Mesenchymal stem cell (in vitro differentiated cells and primary cell): Measurements from ENCODE around the gene PLD1.

Experiments
- DNase-seq: peaks from one replicate; pipeline ENCODE4 v3.0.0-alpha.2; 2013
- H2AFZ ChIP-seq: one replicate; pipeline ENCODE4 v1.6.1; 2013; ENCODE audit warnings: low read depth, mild to moderate bottlenecking, control low read depth, inconsistent platforms, low read length, moderate library complexity
- H2AK5ac ChIP-seq: 2 replicates; pipeline ENCODE4 v1.6.1; 2013; ENCODE audit warnings: low read length, moderate library complexity, mild to moderate bottlenecking, inconsistent platforms; ENCODE audit not compliant: severe bottlenecking
- H2BK120ac ChIP-seq: one replicate; pipeline ENCODE4 v1.6.1; 2013; ENCODE audit warnings: low read depth, mild to moderate bottlenecking, inconsistent platforms, low read length, moderate library complexity
- H2BK12ac ChIP-seq, 2 experiments: one replicate each; pipeline ENCODE4 v1.6.1; 2013; ENCODE audit warnings: inconsistent platforms in 2 of 2, low read length in 2 of 2, mild to moderate bottlenecking in 2 of 2, moderate library complexity in 2 of 2, control low read depth in 1 of 2
- H2BK15ac ChIP-seq: one replicate; pipeline ENCODE4 v1.6.1; 2013; ENCODE audit warnings: mild to moderate bottlenecking, low read depth, inconsistent platforms; ENCODE audit not compliant: poor library complexity, severe bottlenecking
- H2BK5ac ChIP-seq: 2 replicates; pipeline ENCODE4 v1.6.1; 2013; ENCODE audit warnings: low read depth, mild to moderate bottlenecking, low read length, control low read depth, inconsistent platforms; ENCODE audit not compliant: poor library complexity, severe bottlenecking
- H3K14ac ChIP-seq, 2 experiments: one replicate each; pipeline ENCODE4 v1.6.1; 2013; ENCODE audit warnings: inconsistent platforms in 2 of 2, low read length in 2 of 2, control low read depth in 1 of 2, mild to moderate bottlenecking in 1 of 2, moderate library complexity in 1 of 2
- H3K18ac ChIP-seq, 2 experiments: one replicate each; pipeline ENCODE4 v1.6.1; 2013; ENCODE audit warnings: inconsistent platforms in 2 of 2, low read length in 2 of 2, control low read depth in 1 of 2, low read depth in 1 of 2, mild to moderate bottlenecking in 1 of 2
- H3K23ac ChIP-seq, 2 experiments: one replicate each; pipeline ENCODE4 v1.6.1; 2013; ENCODE audit warnings: inconsistent platforms in 2 of 2, low read length in 2 of 2, mild to moderate bottlenecking in 2 of 2, moderate library complexity in 2 of 2, control low read depth in 1 of 2
- H3K27ac ChIP-seq: 2 replicates; pipeline ENCODE4 v1.5.1; 2013; ENCODE audit warnings: mild to moderate bottlenecking, moderate library complexity, low read length, control low read depth, inconsistent platforms; ENCODE audit not compliant: poor library complexity, severe bottlenecking
- H3K27me3 ChIP-seq, 2 experiments: 2 replicates each; pipeline versions ENCODE4 v1.6.1 to v1.7.0; 2013; ENCODE audit warnings: low read length in 2 of 2, mild to moderate bottlenecking in 2 of 2, moderate library complexity in 2 of 2, control low read depth in 1 of 2, inconsistent platforms in 1 of 2; ENCODE audit not compliant: control insufficient read depth in 1 of 2, insufficient read depth in 1 of 2
- H3K36me3 ChIP-seq, 2 experiments: 2 replicates each; pipeline versions ENCODE4 v1.6.1 to v1.7.0; 2013; ENCODE audit warnings: low read length in 2 of 2, control low read depth in 1 of 2, inconsistent platforms in 1 of 2, low read depth in 1 of 2, mild to moderate bottlenecking in 1 of 2; ENCODE audit not compliant: insufficient read depth in 2 of 2, control insufficient read depth in 1 of 2
- H3K4ac ChIP-seq, 2 experiments: one replicate each; pipeline ENCODE4 v1.6.1; 2013; ENCODE audit warnings: inconsistent platforms in 2 of 2, low read length in 2 of 2, mild to moderate bottlenecking in 2 of 2, moderate library complexity in 2 of 2, control low read depth in 1 of 2, low read depth in 1 of 2
- H3K4me1 ChIP-seq: 2 replicates; pipeline ENCODE4 v1.6.1; 2013; ENCODE audit warnings: low read depth, low read length, control low read depth; ENCODE audit not compliant: control insufficient read depth, insufficient read depth
- H3K4me2 ChIP-seq: 2 replicates; pipeline ENCODE4 v1.6.1; 2013; ENCODE audit warnings: low read length, mild to moderate bottlenecking, inconsistent platforms; ENCODE audit not compliant: poor library complexity, severe bottlenecking
- H3K4me3 ChIP-seq, 2 experiments: 2 replicates each; pipeline versions ENCODE4 v1.5.1 to v1.7.0; 2013; ENCODE audit warnings: low read length in 2 of 2, mild to moderate bottlenecking in 2 of 2, control low read depth in 1 of 2, low read depth in 1 of 2; ENCODE audit not compliant: insufficient read depth in 1 of 2
- H3K79me1 ChIP-seq: replicated peaks from 2 replicates; pipeline ENCODE4 v1.6.1; 2013; ENCODE audit warnings: mild to moderate bottlenecking, control low read depth, low read length, inconsistent platforms; ENCODE audit not compliant: poor library complexity, severe bottlenecking
- H3K9ac ChIP-seq: 2 replicates; pipeline ENCODE4 v1.7.0; 2013; ENCODE audit warnings: mild to moderate bottlenecking, low read length, moderate library complexity
- H3K9me3 ChIP-seq: 2 replicates; pipeline ENCODE4 v1.7.0; 2013; ENCODE audit warnings: mild to moderate bottlenecking, low read length; ENCODE audit not compliant: control insufficient read depth
- H4K8ac ChIP-seq: one replicate; pipeline ENCODE4 v1.6.1; 2013; ENCODE audit warnings: inconsistent platforms, mild to moderate bottlenecking, low read length, moderate library complexity
- H4K91ac ChIP-seq: one replicate; pipeline ENCODE4 v1.6.1; 2013; ENCODE audit warnings: mild to moderate bottlenecking, low read length, inconsistent platforms
- WGBS: methylation state at CpG from one replicate; pipeline ENCODE4 v1.1.7; 2013; ENCODE audit warnings: mixed read lengths; 5-methylcytosine and 5-hydroxymethylcytosine counted together

PLD1 gene

GRCh38 chr3:171643033-171643432 is 167.2 kb downstream of the PLD1 start:
- no peak overlapping the region for H2AK5ac ChIP-seq
- peaks cover 3 to 4% of the 10 kb centered on the region in 2 experiments for H3K36me3 ChIP-seq
- H3K27me3 ChIP-seq = no peaks in the 10 kb centered on the region
- H3K4me1 ChIP-seq = peaks cover 2% of the 10 kb centered on the region
- no CpG with 5 or more reads among the region's 2 CpGs for WGBS
- no peak overlapping the region for H3K4me2 ChIP-seq
- no peak overlapping the region for H3K4me3 ChIP-seq
- no peak overlapping the region for H2BK120ac ChIP-seq
- no peak overlapping the region for H3K23ac ChIP-seq
- H3K18ac ChIP-seq = no peak overlapping the region
- H3K79me1 ChIP-seq = no peaks in the 10 kb centered on the region
- no peak overlapping the region for H2BK15ac ChIP-seq
- no peak overlapping the region for H2AFZ ChIP-seq
- H3K27ac ChIP-seq = no peak overlapping the region
- H3K9me3 ChIP-seq = no peaks in the 10 kb centered on the region
- DNase-seq = no peak
- no peak overlapping the region for H4K8ac ChIP-seq
- H3K14ac ChIP-seq = no peak overlapping the region
- no peak overlapping the region for H4K91ac ChIP-seq
- H2BK12ac ChIP-seq = no peak overlapping the region
- no peak overlapping the region for H2BK5ac ChIP-seq
- no peak overlapping the region for H3K9ac ChIP-seq
- no peak overlapping the region for H3K4ac ChIP-seq

DNA sequence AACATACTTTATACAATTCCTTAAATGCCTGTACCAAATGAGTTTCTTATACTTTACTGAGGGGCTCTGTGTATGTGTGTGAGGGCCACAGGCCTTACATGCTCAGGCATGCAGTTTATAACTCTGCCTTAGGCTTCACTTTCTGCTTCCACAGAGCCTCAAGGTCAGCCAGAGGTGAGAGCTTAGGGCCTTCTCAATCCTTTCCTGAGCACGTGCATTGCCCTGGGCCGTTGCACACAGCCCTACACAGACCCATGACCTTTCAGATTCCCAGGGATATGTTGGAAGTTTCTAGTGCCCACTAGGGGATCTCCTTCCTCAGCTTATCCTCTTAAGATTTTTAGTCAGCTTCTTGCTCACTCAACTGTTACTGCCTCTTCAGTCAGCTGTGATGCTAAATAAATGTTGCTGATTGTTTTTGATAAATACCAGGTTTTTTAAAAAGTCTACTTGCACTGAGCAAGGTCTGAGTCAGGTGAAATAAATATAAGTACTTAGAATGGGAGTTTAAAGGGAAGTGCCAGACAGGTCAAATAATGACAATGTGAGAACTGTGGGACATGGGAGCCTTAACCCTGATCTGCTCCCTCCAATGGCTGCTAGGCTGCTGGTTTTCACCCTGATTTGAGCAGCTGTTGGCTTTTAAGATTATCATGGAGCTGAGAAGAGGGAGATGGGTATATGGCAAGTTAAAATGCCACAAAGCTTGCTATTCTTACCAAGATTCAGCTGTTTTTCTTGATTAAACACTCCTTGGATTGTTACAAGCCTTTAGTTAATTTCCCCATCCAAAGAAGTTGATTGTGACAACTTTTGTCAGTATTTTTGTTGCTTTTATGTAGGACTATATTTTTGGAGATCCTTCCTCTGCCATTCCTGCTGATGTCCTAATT is 169.5 kb downstream of the PLD1 start:
- Histone ChIP-seq H2BK120ac (no peak overlapping the region), H4K8ac (no peak overlapping the region), H3K79me1 (no peaks in the 10 kb centered on the region), H3K9me3 (no peaks in the 10 kb centered on the region), H3K9ac (peak overlapping the region; percentile 39), H3K4me2 (no peak overlapping the region), H3K27me3 (no peaks in the 10 kb centered on the region), H2BK12ac (peak overlapping the region in 1 of 2 experiments; percentile 24), H3K4ac (no peak overlapping the region), H3K36me3 (peaks cover 3 to 4% of the 10 kb centered on the region in 2 experiments), H2AFZ (no peak overlapping the region), H3K27ac (peak overlapping the region; percentile 87), H3K4me3 (no peak overlapping the region), H2BK15ac (no peak overlapping the region), H3K4me1 (peaks cover 2% of the 10 kb centered on the region), H2BK5ac (no peak overlapping the region), H2AK5ac (no peak overlapping the region), H3K14ac (no peak overlapping the region), H3K18ac (no peak overlapping the region), H4K91ac (no peak overlapping the region), H3K23ac (no peak overlapping the region)
- DNase-seq = peak; percentile 64
- WGBS = 7% methylated on average over 2 of the region's 2 CpGs

- no peak overlapping the region for H3K27ac ChIP-seq
- no peak overlapping the region for H2BK5ac ChIP-seq
- no peak overlapping the region for H3K14ac ChIP-seq
- no peak overlapping the region for H2BK120ac ChIP-seq
- H3K9me3 ChIP-seq = no peaks in the 10 kb centered on the region
- no peak overlapping the region for H2BK15ac ChIP-seq
- H3K36me3 ChIP-seq = peaks cover 0 to 3% of the 10 kb centered on the region in 2 experiments
- no peak overlapping the region for H4K91ac ChIP-seq
- H2AK5ac ChIP-seq = no peak overlapping the region
- H3K27me3 ChIP-seq = no peaks in the 10 kb centered on the region
- no peak overlapping the region for H3K4me3 ChIP-seq
- no peak overlapping the region for H3K23ac ChIP-seq
- no peak overlapping the region for H3K9ac ChIP-seq
- H2AFZ ChIP-seq = no peak overlapping the region
- H3K4me2 ChIP-seq = no peak overlapping the region
- peaks cover 2% of the 10 kb centered on the region for H3K4me1 ChIP-seq
- H3K18ac ChIP-seq = no peak overlapping the region
- DNase-seq = no peak
- H3K79me1 ChIP-seq = no peaks in the 10 kb centered on the region
- H3K4ac ChIP-seq = no peak overlapping the region
- H4K8ac ChIP-seq = no peak overlapping the region
- no CpG with 5 or more reads among the region's 1 CpG for WGBS
- no peak overlapping the region for H2BK12ac ChIP-seq
These were observed 173.6 kb downstream of the PLD1 start for GRCh38 chr3:171636666-171637065.

- no peak overlapping the region for H2BK120ac ChIP-seq
- no peak overlapping the region for H2BK5ac ChIP-seq
- no peak overlapping the region for H3K18ac ChIP-seq
- no peaks in the 10 kb centered on the region for H3K27me3 ChIP-seq
- no peak overlapping the region for H3K23ac ChIP-seq
- H3K4ac ChIP-seq = no peak overlapping the region
- H3K9me3 ChIP-seq = no peaks in the 10 kb centered on the region
- no peak overlapping the region for H3K4me2 ChIP-seq
- H3K9ac ChIP-seq = no peak overlapping the region
- no peak overlapping the region for H2BK15ac ChIP-seq
- no peak overlapping the region for H3K27ac ChIP-seq
- no peak overlapping the region for H2BK12ac ChIP-seq
- DNase-seq = no peak
- H3K36me3 ChIP-seq = no peaks in the 10 kb centered on the region
- no peaks in the 10 kb centered on the region for H3K4me1 ChIP-seq
- H3K79me1 ChIP-seq = no peaks in the 10 kb centered on the region
- no peak overlapping the region for H4K91ac ChIP-seq
- no peak overlapping the region for H3K4me3 ChIP-seq
- 86% methylated on average over 3 of the region's 4 CpGs for WGBS
- H4K8ac ChIP-seq = no peak overlapping the region
- no peak overlapping the region for H3K14ac ChIP-seq
- H2AFZ ChIP-seq = no peak overlapping the region
- H2AK5ac ChIP-seq = no peak overlapping the region
These were observed 177.5 kb downstream of the PLD1 start for GRCh38 chr3:171632766-171633165.
